ENCODE data around the gene STX10.

The STX10 gene

DNA sequence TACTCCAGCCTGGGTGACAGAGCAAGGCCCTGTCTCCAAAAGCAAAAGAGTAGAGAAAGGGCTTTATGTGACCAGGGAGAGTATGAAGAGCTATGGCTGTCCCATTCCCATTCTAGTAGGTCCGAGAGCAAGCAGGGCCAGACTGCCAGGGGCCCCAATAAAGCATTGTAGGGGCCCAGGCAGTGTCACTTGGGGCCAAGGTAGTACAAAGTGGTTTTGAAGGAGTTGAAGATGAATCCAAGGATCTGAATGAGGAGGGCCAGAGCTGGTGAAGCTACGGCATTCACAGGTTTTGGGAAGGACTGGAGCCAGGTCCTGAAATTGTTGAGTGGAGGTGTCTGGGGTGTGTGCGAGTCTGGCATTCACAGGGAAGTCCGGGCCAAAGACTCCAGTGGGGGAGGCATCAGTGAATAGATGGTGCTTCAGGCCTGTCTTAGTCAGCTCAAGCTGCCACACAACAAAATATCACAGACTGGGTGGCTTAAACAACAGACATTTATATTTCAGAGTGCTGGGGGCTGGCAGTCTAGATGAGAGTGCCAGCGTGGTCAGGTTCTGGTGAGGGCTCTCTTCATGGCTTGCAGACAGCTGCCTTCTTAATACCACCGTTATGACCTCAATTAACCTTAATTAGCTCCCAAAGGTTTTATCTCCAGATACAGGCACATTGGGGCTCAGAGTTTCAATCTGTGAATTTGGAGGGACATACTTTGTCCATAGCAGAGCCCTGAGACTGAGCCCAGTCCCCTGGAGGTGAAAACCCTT lies 22.2 kb downstream of the STX10 start:
- peaks cover 46 to 99% (median 83%) of the 10 kb centered on the region in 11 experiments; a peak in 21 of 22 replicates for H3K36me3 ChIP-seq
- peaks cover 97 to 100% (median 100%) of the 10 kb centered on the region in 11 experiments for H4K20me1 ChIP-seq
- no peak for TF ChIP-seq Cebpa-rat (IDR thresholded peaks at IDR 0.05)
- peak overlapping the region in 6 of 11 experiments; percentile 5 to 40 (median 26); a peak in 5 of 22 replicates for H3K27ac ChIP-seq
- peak overlapping the region in 10 of 11 experiments; percentile 10 to 55 (median 39); a peak in 12 of 22 replicates for H3K4me2 ChIP-seq
- H3K27me3 ChIP-seq, result no peaks in the 10 kb centered on the region
- no peak overlapping the region for H3K4me3 ChIP-seq
- H3K4me1 ChIP-seq, result peaks cover 30 to 76% (median 57%) of the 10 kb centered on the region in 10 experiments
- no peaks in the 10 kb centered on the region for H3K9me3 ChIP-seq (replicated peaks in 1 of 11)
- peak overlapping the region in 5 of 11 experiments; percentile 2 to 42 (median 21); a peak in 7 of 22 replicates for H3K9ac ChIP-seq

DNA sequence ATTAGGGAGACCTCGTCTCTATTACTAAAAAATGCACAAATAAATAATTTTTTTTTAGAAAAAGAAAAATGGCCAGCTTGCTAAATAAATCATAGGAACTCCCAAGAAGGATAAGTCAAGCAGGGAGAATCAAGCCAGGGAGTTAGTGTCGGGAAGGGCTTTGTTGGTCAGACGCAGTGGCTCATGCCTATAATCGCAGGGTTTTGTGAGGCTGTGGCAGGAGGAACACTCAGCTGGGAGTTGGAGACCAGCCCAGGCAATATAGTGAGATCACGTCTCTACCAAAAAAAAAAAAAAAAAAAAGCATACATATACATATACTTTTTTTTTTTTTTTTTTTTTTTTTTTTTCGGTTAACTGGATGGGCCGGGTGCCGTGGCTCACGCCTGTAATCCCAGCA lies 23.1 kb downstream of the STX10 start:
- TF ChIP-seq Cebpa-rat (IDR thresholded peaks at IDR 0.05), result no peak
- Histone ChIP-seq H4K20me1 (peaks cover 97 to 100% (median 100%) of the 10 kb centered on the region in 11 experiments), H3K36me3 (peaks cover 49 to 99% (median 82%) of the 10 kb centered on the region in 11 experiments)

DNA sequence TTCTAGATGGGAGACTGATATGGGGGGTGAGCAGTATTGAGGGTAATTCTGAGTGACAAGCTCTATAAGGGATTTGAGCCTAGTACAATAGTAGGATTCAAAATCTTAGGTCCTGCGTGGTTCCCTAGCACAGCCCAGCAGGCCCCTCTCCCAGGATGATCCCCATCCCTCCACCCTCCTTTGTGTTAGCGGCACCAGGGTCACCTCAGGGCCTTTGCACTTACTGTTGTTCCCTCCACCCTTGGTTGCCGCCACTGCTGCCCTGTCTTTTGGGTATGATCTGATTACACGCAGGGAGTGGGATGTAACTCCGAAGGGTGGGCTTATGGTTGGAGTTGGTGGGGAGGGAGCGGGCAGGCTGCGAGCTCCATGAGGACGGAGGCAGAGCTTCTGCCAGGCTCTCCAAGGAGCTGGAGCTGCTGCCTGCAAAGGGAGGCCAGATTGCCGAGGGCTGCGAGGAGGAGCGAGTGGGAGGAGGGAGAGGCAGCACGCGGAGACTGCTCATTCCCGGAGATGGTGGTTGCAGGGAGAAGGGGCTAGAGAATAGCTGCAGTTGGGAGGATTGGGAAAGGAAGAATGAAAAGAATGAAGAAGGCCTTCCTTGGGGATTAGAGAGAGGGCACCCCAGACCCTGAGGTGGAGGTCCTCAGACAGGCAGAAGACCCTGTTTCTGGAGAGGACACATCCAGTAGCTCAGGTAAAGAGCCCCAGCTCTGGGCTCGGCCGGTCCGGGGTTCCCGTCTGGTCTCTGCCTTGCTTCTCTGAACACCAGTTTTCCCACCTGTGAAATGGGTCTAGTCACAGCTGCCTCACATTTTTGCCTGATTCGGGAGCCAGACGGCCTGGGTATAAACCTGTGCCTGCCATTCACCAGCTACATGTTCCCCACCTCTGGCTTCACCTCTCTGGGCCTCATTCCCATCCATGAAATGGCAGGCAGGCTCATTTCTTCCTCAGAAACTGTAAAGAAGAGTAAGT lies 26.9 kb downstream of the STX10 start:
- Histone ChIP-seq H3K4me1 (peaks cover 57 to 77% (median 62%) of the 10 kb centered on the region in 10 experiments), H3K27me3 (no peaks in the 10 kb centered on the region), H4K20me1 (peaks cover 89 to 96% (median 94%) of the 10 kb centered on the region in 11 experiments), H3K4me3 (no peak overlapping the region), H3K9me3 (replicated peaks in 1 of 11) (no peaks in the 10 kb centered on the region), H3K9ac (peak overlapping the region in 6 of 11 experiments; percentile 10 to 99 (median 27); a peak in 6 of 22 replicates), H3K27ac (no peak overlapping the region), H3K36me3 (peaks cover 50 to 90% (median 75%) of the 10 kb centered on the region in 11 experiments), H3K4me2 (no peak overlapping the region)
- TF ChIP-seq Cebpa-rat (IDR thresholded peaks at IDR 0.05), result no peak

More for the DNA sequence above, 23.1 kb downstream of the STX10 start:
- Histone ChIP-seq H3K4me3 (no peak overlapping the region), H3K9me3 (replicated peaks in 1 of 11) (no peaks in the 10 kb centered on the region), H3K27ac (no peak overlapping the region), H3K27me3 (no peaks in the 10 kb centered on the region), H3K4me1 (peaks cover 32 to 73% (median 52%) of the 10 kb centered on the region in 10 experiments), H3K4me2 (peak overlapping the region in 10 of 11 experiments; percentile 2 to 55 (median 39); a peak in 16 of 22 replicates), H3K9ac (peak overlapping the region in 3 of 11 experiments; percentile 6 to 32 (median 9); a peak in 1 of 22 replicates)

DNA sequence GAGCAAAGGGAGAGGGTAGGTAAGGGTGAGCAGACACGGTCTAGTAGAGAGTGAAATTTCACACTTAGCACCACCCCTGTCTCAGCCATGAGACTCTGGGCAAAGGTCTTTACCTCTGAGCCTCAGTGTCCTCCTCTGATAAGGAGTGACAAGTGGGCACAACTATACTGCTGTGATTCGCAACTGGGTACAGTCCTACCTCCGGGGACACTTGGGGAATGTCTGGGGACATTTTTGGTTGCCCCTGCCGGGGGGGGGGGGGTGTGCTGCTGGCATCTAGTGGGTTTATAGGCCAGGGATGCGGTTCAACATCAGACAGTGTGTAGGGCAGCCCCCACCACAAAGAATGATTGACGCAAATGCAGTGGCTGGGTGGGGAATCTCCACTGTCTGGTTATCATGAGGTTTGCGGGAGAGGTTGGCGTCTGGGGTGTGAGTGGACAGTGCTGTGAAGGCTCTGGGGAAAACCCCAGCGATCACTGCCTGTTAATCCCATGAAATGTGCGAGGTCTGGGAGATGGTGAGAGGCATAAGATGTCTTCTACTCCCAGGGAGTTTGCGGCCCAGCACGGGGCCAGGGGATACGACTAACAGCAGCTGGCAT lies 27.8 kb downstream of the STX10 start:
- H3K9ac ChIP-seq, result peak overlapping the region in 9 of 11 experiments; percentile 7 to 99 (median 98); a peak in 9 of 22 replicates
- peaks cover 50 to 82% (median 68%) of the 10 kb centered on the region in 11 experiments for H3K36me3 ChIP-seq
- peaks cover 80 to 87% (median 85%) of the 10 kb centered on the region in 11 experiments for H4K20me1 ChIP-seq
- H3K27ac ChIP-seq, result peak overlapping the region in 1 of 11 experiments; percentile 24; a peak in 1 of 22 replicates
- peaks cover 52 to 72% (median 58%) of the 10 kb centered on the region in 10 experiments for H3K4me1 ChIP-seq
- TF ChIP-seq Cebpa-rat (IDR thresholded peaks at IDR 0.05), result no peak
- H3K4me3 ChIP-seq, result no peak overlapping the region
- H3K9me3 ChIP-seq (replicated peaks in 1 of 11), result no peaks in the 10 kb centered on the region
- H3K4me2 ChIP-seq, result peak overlapping the region in 7 of 11 experiments; percentile 22 to 98 (median 97); a peak in 8 of 22 replicates
- H3K27me3 ChIP-seq, result no peaks in the 10 kb centered on the region

DNA sequence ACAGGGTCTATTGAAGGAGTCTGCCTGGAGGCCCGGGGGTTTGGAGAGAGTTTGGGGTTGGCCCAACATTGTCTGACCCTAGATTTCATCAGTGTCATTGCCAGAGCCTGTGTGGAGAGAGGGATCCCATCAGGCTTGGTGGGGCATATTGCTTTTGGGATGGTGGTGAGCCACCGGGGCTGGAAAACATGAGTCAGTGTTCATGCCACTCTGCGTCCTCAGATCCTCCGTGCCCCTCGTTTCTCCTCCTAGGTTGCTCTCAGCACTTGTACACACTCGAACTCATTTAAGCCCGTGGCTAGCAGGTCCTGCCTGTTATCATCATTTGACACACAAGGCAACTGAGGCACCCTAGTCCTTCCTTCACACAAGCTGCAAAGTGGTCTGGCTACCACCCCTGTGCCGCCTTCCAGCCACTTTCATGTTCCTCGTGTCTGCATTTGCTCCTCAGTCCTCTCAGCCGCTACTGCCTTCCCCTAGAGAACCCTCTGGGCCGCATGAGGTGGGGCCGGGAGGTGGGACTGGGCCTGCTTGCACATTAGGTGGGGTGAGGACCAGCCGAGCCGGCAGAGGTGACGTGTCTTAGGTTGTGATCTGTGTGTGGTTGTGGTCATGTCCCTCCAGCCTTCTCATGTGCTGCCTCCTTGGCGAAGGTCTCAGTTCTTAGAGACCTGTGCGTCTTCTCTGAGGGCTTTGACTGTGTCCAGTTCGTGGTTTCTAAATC lies 28.5 kb downstream of the STX10 start:
- Histone ChIP-seq H3K4me2 (peak overlapping the region in 10 of 11 experiments; percentile 22 to 98 (median 96); a peak in 16 of 22 replicates), H3K27ac (peak overlapping the region in 3 of 11 experiments; percentile 10 to 27 (median 24); a peak in 2 of 22 replicates), H3K36me3 (peaks cover 48 to 76% (median 65%) of the 10 kb centered on the region in 11 experiments), H3K4me3 (no peak overlapping the region), H3K9ac (peak overlapping the region in 10 of 11 experiments; percentile 7 to 99 (median 98); a peak in 14 of 22 replicates), H3K4me1 (peaks cover 52 to 72% (median 58%) of the 10 kb centered on the region in 10 experiments), H4K20me1 (peaks cover 76 to 80% (median 79%) of the 10 kb centered on the region in 11 experiments), H3K9me3 (replicated peaks in 1 of 11) (no peaks in the 10 kb centered on the region), H3K27me3 (no peaks in the 10 kb centered on the region)
- TF ChIP-seq Cebpa-rat (IDR thresholded peaks at IDR 0.05), result no peak

DNA sequence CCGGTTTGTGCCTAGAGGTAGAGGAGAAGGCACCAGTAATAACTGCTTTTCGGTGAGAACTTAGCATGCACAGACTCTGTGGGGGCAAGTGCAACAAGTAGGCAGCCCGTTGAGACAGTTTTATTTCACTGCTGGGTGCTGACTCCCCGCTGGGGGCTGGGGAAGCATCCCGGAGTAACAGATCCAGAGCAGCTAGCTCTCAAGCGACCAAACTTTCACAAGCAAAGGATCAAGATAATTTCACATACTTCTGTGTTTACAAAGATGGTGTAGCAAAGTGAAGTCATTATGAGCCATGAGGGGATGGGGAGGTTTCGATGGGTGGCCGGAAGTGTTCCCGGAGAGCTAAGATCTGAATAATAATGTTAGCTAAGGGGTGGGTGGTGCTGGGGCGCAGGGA lies 29.4 kb downstream of the STX10 start:
- peak overlapping the region in 4 of 11 experiments; percentile 95 to 99 (median 96); a peak in 5 of 22 replicates for H3K27ac ChIP-seq
- peaks cover 45 to 64% (median 51%) of the 10 kb centered on the region in 10 experiments for H3K4me1 ChIP-seq
- no peak for TF ChIP-seq Cebpa-rat (IDR thresholded peaks at IDR 0.05)
- H3K36me3 ChIP-seq, result peaks cover 39 to 67% (median 56%) of the 10 kb centered on the region in 11 experiments
- peak overlapping the region in 3 of 10 experiments; percentile 99 to 100 (median 100); a peak in 4 of 20 replicates for H3K4me3 ChIP-seq
- H4K20me1 ChIP-seq, result peaks cover 67 to 71% (median 70%) of the 10 kb centered on the region in 11 experiments
- H3K27me3 ChIP-seq, result no peaks in the 10 kb centered on the region
- no peaks in the 10 kb centered on the region for H3K9me3 ChIP-seq (replicated peaks in 1 of 11)
- peak overlapping the region; percentile 97 to 100 (median 99); a peak in 20 of 22 replicates for H3K9ac ChIP-seq
- peak overlapping the region; percentile 85 to 99 (median 97); a peak in 21 of 22 replicates for H3K4me2 ChIP-seq

DNA sequence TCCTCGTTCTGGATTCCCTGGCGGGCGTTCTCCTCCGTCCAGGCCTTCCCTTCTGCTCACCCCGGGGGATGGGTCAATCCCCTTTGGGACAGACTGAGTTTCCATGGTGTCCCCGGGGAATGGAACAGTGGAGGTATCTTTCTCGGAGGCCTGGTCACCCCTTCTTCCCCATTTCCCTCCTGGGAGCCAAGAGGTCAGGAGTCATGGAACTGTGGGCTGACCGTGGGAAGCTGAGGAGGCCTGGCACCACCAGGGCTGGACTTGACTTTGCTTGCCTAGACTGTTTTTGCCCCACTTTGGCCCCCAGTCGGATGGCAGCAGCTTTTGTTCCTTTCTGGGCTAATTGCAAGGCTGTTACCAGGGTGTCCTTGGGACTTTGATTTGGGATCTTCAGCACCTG lies 30.1 kb downstream of the STX10 start:
- Histone ChIP-seq H3K36me3 (peaks cover 37 to 62% (median 51%) of the 10 kb centered on the region in 11 experiments), H3K4me3 (peak overlapping the region in 9 of 10 experiments; percentile 99 to 100 (median 100); a peak in 17 of 20 replicates)

More for the DNA sequence above, 30.1 kb downstream of the STX10 start:
- Histone ChIP-seq H3K27me3 (no peaks in the 10 kb centered on the region), H3K27ac (peak overlapping the region; percentile 34 to 99 (median 97); a peak in 18 of 22 replicates), H3K4me2 (peak overlapping the region; percentile 85 to 99 (median 97)), H3K9me3 (replicated peaks in 1 of 11) (no peaks in the 10 kb centered on the region), H3K4me1 (peaks cover 48 to 68% (median 54%) of the 10 kb centered on the region in 10 experiments), H3K9ac (peak overlapping the region; percentile 97 to 100 (median 99); a peak in 21 of 22 replicates), H4K20me1 (peaks cover 60 to 63% (median 62%) of the 10 kb centered on the region in 11 experiments)
- no peak for TF ChIP-seq Cebpa-rat (IDR thresholded peaks at IDR 0.05)

All from BLaER1 treated with 17β-estradiol and CSF1 and Interleukin-3, amounts not matched to agents 10 nM and 100 nM (cell line).